HG02943 (cell line): ENCODE measurements around the gene SSH2.
"Not testable (repeated sequence)": the region's sequence is repeated elsewhere in the genome, so short reads cannot be mapped to it uniquely, and the experiment has no call there.

ENCODE experiments used
- ATAC-seq: cut with Tn5 transposase; IDR thresholded peaks from one replicate; pipeline ENCODE4 v1.9.1; 2021; ENCODE audit warnings: mild to moderate bottlenecking, low read depth, moderate library complexity; ENCODE audit not compliant: unreplicated experiment

SSH2 gene

GRCh38 chr17:29883497-29883896 lies 46.5 kb downstream of the SSH2 start:
- no peak for ATAC-seq

- no peak for ATAC-seq
These were observed 48.8 kb downstream of the SSH2 start for GRCh38 chr17:29881256-29881655.

GRCh38 chr17:29880031-29880430 lies 50.0 kb downstream of the SSH2 start:
- ATAC-seq = no peak

GRCh38 chr17:29874931-29875596 lies 55.0 kb downstream of the SSH2 start:
- no peak for ATAC-seq

- ATAC-seq = not testable (repeated sequence)
These were observed 55.7 kb downstream of the SSH2 start for GRCh38 chr17:29874358-29874757.

GRCh38 chr17:29873476-29873875 lies 56.6 kb downstream of the SSH2 start:
- ATAC-seq = no peak

- no peak for ATAC-seq
These were observed 59.1 kb downstream of the SSH2 start for GRCh38 chr17:29870836-29871465.

GRCh38 chr17:29867643-29868181 lies 62.3 kb downstream of the SSH2 start:
- ATAC-seq = no peak

GRCh38 chr17:29866746-29867404 lies 63.2 kb downstream of the SSH2 start:
- ATAC-seq = no peak

GRCh38 chr17:29864615-29865014 lies 65.4 kb downstream of the SSH2 start:
- no peak for ATAC-seq

- not testable (repeated sequence) for ATAC-seq
These were observed 65.9 kb downstream of the SSH2 start for GRCh38 chr17:29864123-29864522.

- ATAC-seq = no peak
These were observed 67.1 kb downstream of the SSH2 start for GRCh38 chr17:29862951-29863350.

GRCh38 chr17:29862127-29862526 lies 67.9 kb downstream of the SSH2 start:
- no peak for ATAC-seq

GRCh38 chr17:29859445-29859844 lies 70.6 kb downstream of the SSH2 start:
- ATAC-seq = not testable (repeated sequence)

GRCh38 chr17:29857823-29858222 lies 72.2 kb downstream of the SSH2 start:
- no peak for ATAC-seq

GRCh38 chr17:29857105-29857504 lies 72.9 kb downstream of the SSH2 start:
- ATAC-seq = not testable (repeated sequence)

- no peak for ATAC-seq
These were observed 74.3 kb downstream of the SSH2 start for GRCh38 chr17:29855686-29856085.

- ATAC-seq = no peak
These were observed 81.3 kb downstream of the SSH2 start for GRCh38 chr17:29848737-29849136.

GRCh38 chr17:29847527-29848400 lies 82.3 kb downstream of the SSH2 start:
- no peak for ATAC-seq

GRCh38 chr17:29847118-29847517 lies 82.9 kb downstream of the SSH2 start:
- no peak for ATAC-seq

- no peak for ATAC-seq
These were observed 83.7 kb downstream of the SSH2 start for GRCh38 chr17:29846298-29846697.
